H1 (cell line): ENCODE results near the gene DLK2. TPM values are rescaled to one million over a fixed set of nuclear protein-coding genes. Genes with fewer than 3 reads are reported as not detected.

Experiments used
- CTCF ChIA-PET: fragments of 300-600 bp; sonication (Branson Sonifier 250); formaldehyde crosslinking; loops from one replicate; lab custom pipeline; 2021; ENCODE audit not compliant: partially characterized antibody; lab: Charles Lee
- POLR2A ChIA-PET: fragments of 300-600 bp; sonication (Branson Sonifier 250); formaldehyde crosslinking; loops from one replicate; lab custom pipeline; 2021; ENCODE audit warnings: inconsistent platforms; ENCODE audit not compliant: partially characterized antibody; lab: Charles Lee
- DNase-seq, 2 experiments: peaks; one replicate each; pipeline versions ENCODE4 v3.0.0 to v3.0.0-alpha.2; 2010 to 2022; ENCODE audit warnings: low spot score in 2 of 2, low read depth in 1 of 2, mixed read lengths in 1 of 2
- FAIRE-seq: peaks from 2 replicates; lab custom pipeline; 2011; peaks lifted over from hg19 to GRCh38; lab: Jason Lieb, UNC
- H2AFZ ChIP-seq: 2 replicates; pipeline ENCODE4 v1.8.1; 2012; ENCODE audit warnings: low read length, inconsistent platforms
- H2AK5ac ChIP-seq: 2 replicates; pipeline ENCODE4 v1.6.1; 2013; ENCODE audit warnings: low read depth, low read length
- H2BK120ac ChIP-seq: replicated peaks from 2 replicates; pipeline ENCODE3; 2013; ENCODE audit warnings: low read depth, low read length, inconsistent platforms
- H2BK12ac ChIP-seq: 2 replicates; pipeline ENCODE4 v1.6.1; 2013; ENCODE audit warnings: low read depth, low read length
- H2BK15ac ChIP-seq: 2 replicates; pipeline ENCODE4 v1.6.1; 2013; ENCODE audit warnings: low read length
- H2BK20ac ChIP-seq: 2 replicates; pipeline ENCODE4 v1.6.1; 2013; ENCODE audit warnings: low read length
- H2BK5ac ChIP-seq: 2 replicates; pipeline ENCODE4 v1.6.1; 2013; ENCODE audit warnings: low read depth, low read length
- H3K14ac ChIP-seq: 2 replicates; pipeline ENCODE4 v1.6.1; 2013; ENCODE audit warnings: inconsistent platforms; ENCODE audit not compliant: insufficient read length
- H3K18ac ChIP-seq: 2 replicates; pipeline ENCODE4 v1.6.1; 2013; ENCODE audit warnings: low read length; ENCODE audit errors: extremely low read depth
- H3K23ac ChIP-seq: 2 replicates; pipeline ENCODE4 v1.6.1; 2013; ENCODE audit warnings: inconsistent platforms; ENCODE audit not compliant: insufficient read length
- H3K23me2 ChIP-seq: 2 replicates; pipeline ENCODE4 v1.6.1; 2013; ENCODE audit warnings: low read depth, low read length
- H3K27ac ChIP-seq: 2 replicates; pipeline ENCODE4 v1.6.1; 2011; ENCODE audit warnings: low read depth, low read length, inconsistent platforms
- H3K27me3 ChIP-seq, 4 experiments: replicated peaks in 1 of 4; 1 replicate in 1 of 4; 2 replicates in 3 of 4; pipeline versions ENCODE4 v1.6.1 to v1.8.1; 2011 to 2013; ENCODE audit warnings: low read length in 3 of 4, mild to moderate bottlenecking in 3 of 4, inconsistent platforms in 2 of 4, mixed read lengths in 2 of 4, moderate library complexity in 1 of 4; ENCODE audit not compliant: control insufficient read depth in 3 of 4, insufficient read depth in 3 of 4; ENCODE audit errors: extremely low read depth in 1 of 4
- H3K36me3 ChIP-seq, 4 experiments: 2 replicates each; pipeline versions ENCODE4 v1.6.1 to v1.8.1; 2011 to 2013; ENCODE audit warnings: mild to moderate bottlenecking in 4 of 4, low read length in 3 of 4, moderate library complexity in 2 of 4, control low read depth in 1 of 4, inconsistent platforms in 1 of 4; ENCODE audit not compliant: insufficient read depth in 4 of 4, control insufficient read depth in 2 of 4
- H3K4ac ChIP-seq: replicated peaks from 2 replicates; pipeline ENCODE3; 2013; ENCODE audit warnings: low read length, low read depth, mixed read lengths, inconsistent platforms; ENCODE audit not compliant: insufficient read length
- H3K4me1 ChIP-seq, 4 experiments: replicated peaks in 1 of 4; 1 replicate in 1 of 4; 2 replicates in 3 of 4; pipeline versions ENCODE4 v1.6.1 to v1.8.1; 2011 to 2013; ENCODE audit warnings: low read length in 3 of 4, inconsistent platforms in 2 of 4, mixed read lengths in 1 of 4; ENCODE audit not compliant: insufficient read depth in 4 of 4, control insufficient read depth in 3 of 4
- H3K4me2 ChIP-seq, 2 experiments: 2 replicates each; pipeline versions ENCODE4 v1.6.1 to v1.8.1; 2011 to 2013; ENCODE audit warnings: low read depth in 2 of 2, low read length in 2 of 2, control low read depth in 1 of 2, inconsistent platforms in 1 of 2, mild to moderate bottlenecking in 1 of 2; ENCODE audit not compliant: insufficient read depth in 1 of 2
- H3K4me3 ChIP-seq, 4 experiments: fragments of 200-600, 300-600 bp in 1 of 4; sonication (generic), shearing (Covaris generic), sonication (Bioruptor Twin) in 1 of 4; 2 replicates each; pipeline versions ENCODE4 v1.5.1 to v1.8.1; 2011 to 2016; ENCODE audit warnings: low read length in 4 of 4, low read depth in 3 of 4, control low read depth in 2 of 4, inconsistent platforms in 2 of 4, mild to moderate bottlenecking in 2 of 4, mixed read lengths in 1 of 4, moderate library complexity in 1 of 4; ENCODE audit not compliant: insufficient read depth in 2 of 4; ENCODE audit errors: extremely low read depth in 1 of 4
- H3K56ac ChIP-seq: replicated peaks from 2 replicates; pipeline ENCODE3; 2013; ENCODE audit warnings: low read depth, mild to moderate bottlenecking, mixed read lengths, low read length, inconsistent platforms; ENCODE audit not compliant: insufficient read length
- H3K79me1 ChIP-seq: 2 replicates; pipeline ENCODE4 v1.6.1; 2013; ENCODE audit warnings: low read depth, low read length, control low read depth
- H3K79me2 ChIP-seq, 2 experiments: 2 replicates each; pipeline versions ENCODE4 v1.6.1 to v1.8.1; 2012 to 2013; ENCODE audit warnings: low read length in 2 of 2, mild to moderate bottlenecking in 2 of 2, inconsistent platforms in 1 of 2; ENCODE audit not compliant: insufficient read depth in 2 of 2, control insufficient read depth in 1 of 2
- H3K9ac ChIP-seq, 4 experiments: replicated peaks in 1 of 4; 1 replicate in 1 of 4; 2 replicates in 3 of 4; pipeline versions ENCODE4 v1.6.1 to v1.8.1; 2011 to 2013; ENCODE audit warnings: low read depth in 3 of 4, low read length in 3 of 4, control low read depth in 2 of 4, mild to moderate bottlenecking in 2 of 4, moderate library complexity in 2 of 4, inconsistent platforms in 1 of 4; ENCODE audit errors: extremely low read depth in 1 of 4
- H3K9me3 ChIP-seq, 2 experiments: 2 replicates each; pipeline versions ENCODE4 v1.6.1 to v1.8.1; 2012 to 2013; ENCODE audit warnings: mild to moderate bottlenecking in 2 of 2, moderate library complexity in 2 of 2, control low read depth in 1 of 2, inconsistent platforms in 1 of 2, low read depth in 1 of 2, low read length in 1 of 2, mixed read lengths in 1 of 2; ENCODE audit not compliant: insufficient read depth in 2 of 2
- H4K20me1 ChIP-seq, 2 experiments: replicated peaks in 1 of 2; 2 replicates each; pipeline versions ENCODE3 to v1.8.1; 2011 to 2013; ENCODE audit warnings: inconsistent platforms in 2 of 2, low read length in 2 of 2, mild to moderate bottlenecking in 1 of 2; ENCODE audit not compliant: insufficient read depth in 2 of 2, control insufficient read depth in 1 of 2
- H4K5ac ChIP-seq: 2 replicates; pipeline ENCODE4 v1.6.1; 2013; ENCODE audit warnings: low read length, low read depth, mixed read lengths, inconsistent platforms; ENCODE audit not compliant: insufficient read length
- H4K8ac ChIP-seq: 2 replicates; pipeline ENCODE4 v1.8.0; 2013; ENCODE audit warnings: mild to moderate bottlenecking, moderate library complexity, low read length, inconsistent platforms; ENCODE audit not compliant: insufficient read depth; ENCODE audit errors: extremely low read depth
- H4K91ac ChIP-seq: replicated peaks from 2 replicates; pipeline ENCODE3; 2013; ENCODE audit warnings: low read length, mixed read lengths, inconsistent platforms; ENCODE audit not compliant: insufficient read length
- BACH1 ChIP-seq: IDR thresholded peaks from 2 replicates; pipeline ENCODE4 v1.6.1; 2012; ENCODE audit warnings: low read length, improper control_type of control experiment
- CBX5 ChIP-seq: fragments of 300-800, 300-1000 bp; sonication (generic); IDR thresholded peaks from 2 replicates; pipeline ENCODE4 v1.7.1; 2016; ENCODE audit warnings: antibody characterized with exemption, low read length, low read depth
- CHD1 ChIP-seq: IDR thresholded peaks from 2 replicates; pipeline ENCODE4 v1.6.1; 2012; ENCODE audit warnings: low read depth, low read length, improper control_type of control experiment
- CHD2 ChIP-seq: IDR thresholded peaks from 2 replicates; pipeline ENCODE4 v1.6.1; 2012; ENCODE audit warnings: low read length, improper control_type of control experiment
- HDAC6 ChIP-seq: IDR thresholded peaks from one replicate; pipeline ENCODE4 v1.7.1; 2012; ENCODE audit warnings: low read depth, mild to moderate bottlenecking, inconsistent platforms, low read length, moderate library complexity
- JUND ChIP-seq: IDR thresholded peaks from 2 replicates; pipeline ENCODE4 v1.6.1; 2011; ENCODE audit warnings: mild to moderate bottlenecking, improper control_type of control experiment, low read length
- KDM1A ChIP-seq: fragments of 200-600, 300-600 bp; sonication (generic); IDR thresholded peaks from 2 replicates; pipeline ENCODE4 v1.7.1; 2016; ENCODE audit warnings: mild to moderate bottlenecking, low read length, borderline replicate concordance
- KDM4A ChIP-seq: IDR thresholded peaks from one replicate; pipeline ENCODE4 v1.7.1; 2012; ENCODE audit warnings: low read depth, mild to moderate bottlenecking, moderate library complexity, low read length, inconsistent platforms; ENCODE audit not compliant: severe bottlenecking
- PHF8 ChIP-seq: fragments of 200-600 bp; sonication (generic); conservative IDR thresholded peaks from 2 replicates; pipeline ENCODE4 v1.7.1; 2012; ENCODE audit warnings: low read depth, mild to moderate bottlenecking, inconsistent platforms, low read length, moderate library complexity
- POLR2AphosphoS5 ChIP-seq: IDR thresholded peaks from 2 replicates; pipeline ENCODE4 v1.6.1; 2011; ENCODE audit warnings: low read depth, low read length
- SP1 ChIP-seq: IDR thresholded peaks from 2 replicates; pipeline ENCODE4 v1.6.1; 2011; ENCODE audit warnings: low read depth, low read length
- WGBS, 2 experiments: shearing (Covaris generic) in 1 of 2; methylation state at CpG; one replicate each; pipeline versions ENCODE4 v1.1.6 to v1.1.7; 2013 to 2015; ENCODE audit warnings: low lambda C conversion rate in 2 of 2, mixed read lengths in 2 of 2, inconsistent platforms in 1 of 2, low coverage in 1 of 2, missing lambda C conversion rate in 1 of 2; ENCODE audit not compliant: insufficient replicate concordance in 2 of 2, insufficient coverage in 1 of 2, insufficient read length in 1 of 2; ENCODE audit errors: extremely low coverage in 1 of 2, missing lambda C conversion rate in 1 of 2; 5-methylcytosine and 5-hydroxymethylcytosine counted together
- polyA plus RNA-seq, 7 experiments: library from polyadenylated mRNA; depleted of rRNA in 3 of 7; stranded (reverse) in 5 of 7; unstranded in 2 of 7; fragments of >200 nt in 5 of 7; fragments of 200-250 nt in 2 of 7; gene quantifications; 1 replicate in 5 of 7; 2 replicates in 1 of 7; 4 replicates in 1 of 7; pipeline versions ENCODE4 v1.2.1 to v1.2.3, GENCODE V29; 2011 to 2013; ENCODE audit warnings: missing spikeins in 2 of 7, mixed read lengths in 2 of 7
- total RNA-seq: library from RNA; stranded (reverse); fragmentation: NEBNext Ultra II Directional; extraction: Animal tissue kit (Norgen Biotek cat#: 25700); gene quantifications from 2 replicates; pipeline ENCODE4 v1.2.1, GENCODE V29; 2021
- TF ChIP-seq, protein P1 (sequence below): IDR thresholded peaks from 2 replicates; pipeline ENCODE4 v1.6.1; 2012; ENCODE audit warnings: low read length, inconsistent platforms
- TF ChIP-seq, protein P2 (sequence below): IDR thresholded peaks from 2 replicates; pipeline ENCODE4 v1.6.1; 2012; ENCODE audit warnings: inconsistent platforms

DLK2 gene
- total and polyA plus RNA-seq, 2 of the 8 experiments (the other 6 are each of a cell fraction or from before 2014, with no cell fraction given), result 0.37 to 0.80 TPM

DNA sequence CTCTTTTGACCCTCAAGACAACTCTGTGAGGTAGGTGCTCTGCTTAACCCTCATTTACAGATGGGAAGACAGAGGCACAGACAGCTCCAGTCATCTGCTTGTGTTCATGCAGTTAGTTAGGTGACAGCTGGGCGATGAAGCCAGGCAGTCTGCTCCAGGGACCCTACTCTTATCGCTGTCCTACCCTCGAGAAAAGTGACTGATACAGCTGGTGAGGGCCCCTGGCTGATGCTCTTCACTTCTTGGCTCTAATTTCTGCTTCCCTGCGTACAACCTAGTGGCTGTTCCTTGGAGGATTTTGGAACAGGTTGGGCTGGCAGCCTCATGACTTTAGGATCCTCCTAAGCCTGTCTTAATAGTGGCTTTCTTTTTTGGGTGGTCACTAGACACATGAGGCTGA lies 12.9 kb upstream of the DLK2 start:
- 94% methylated on average over 4 of the region's 4 CpGs; no CpG with 5 or more reads in 1 of the 2 experiments for WGBS, 2 experiments
- Histone ChIP-seq H2BK15ac (no peak overlapping the region), H3K79me2 (no peaks in the 10 kb centered on the region), H2BK20ac (no peak overlapping the region), H3K14ac (no peak overlapping the region), H3K4me2 (no peak overlapping the region), H2BK12ac (no peak overlapping the region), H4K20me1 (no peaks in the 10 kb centered on the region), H3K4ac (no peak overlapping the region), H3K36me3 (no peaks in the 10 kb centered on the region), H3K23me2 (no peaks in the 10 kb centered on the region), H2BK120ac (no peak overlapping the region), H3K79me1 (no peaks in the 10 kb centered on the region), H3K4me1 (peaks cover 0 to 8% (median 5%) of the 10 kb centered on the region in 4 experiments; a peak in 4 of 7 replicates), H4K5ac (no peak overlapping the region), H3K23ac (no peak overlapping the region), H2AFZ (0 out of 2 replicates have a peak overlapping the region, but pooled peaks have one; percentile 97), H3K27me3 (no peaks in the 10 kb centered on the region), H3K56ac (no peak overlapping the region), H3K9ac (no peak overlapping the region), H3K27ac (no peak overlapping the region), H4K91ac (no peak overlapping the region), H4K8ac (no peak overlapping the region), H3K18ac (no peak overlapping the region), H2BK5ac (no peak overlapping the region), H3K4me3 (no peak overlapping the region), H3K9me3 (no peaks in the 10 kb centered on the region), H2AK5ac (no peak overlapping the region)
- FAIRE-seq, result no peak
- ChIA-PET CTCF (interaction anchor here (1.3 to 32.9 kb wide), 3 partner anchors 11 to 32 kb away, joined by 3 to 536 read pairs (median 4); partner anchors contain the start of gene LRRC73), POLR2A (interaction anchor here (1.5 kb wide), 1 partner anchor 9 kb away, joined by 5 read pairs; the partner anchor contains the start of gene TJAP1)
- DNase-seq, result no peak
- TF ChIP-seq HDAC6 (no peak), CBX5 (no peak), CHD2 (no peak), BACH1 (no peak), KDM1A (no peak), CHD1 (no peak), POLR2AphosphoS5 (no peak), JUND (no peak), PHF8 (no peak), KDM4A (no peak), SP1 (no peak)
- TF ChIP-seq, protein P1, sequence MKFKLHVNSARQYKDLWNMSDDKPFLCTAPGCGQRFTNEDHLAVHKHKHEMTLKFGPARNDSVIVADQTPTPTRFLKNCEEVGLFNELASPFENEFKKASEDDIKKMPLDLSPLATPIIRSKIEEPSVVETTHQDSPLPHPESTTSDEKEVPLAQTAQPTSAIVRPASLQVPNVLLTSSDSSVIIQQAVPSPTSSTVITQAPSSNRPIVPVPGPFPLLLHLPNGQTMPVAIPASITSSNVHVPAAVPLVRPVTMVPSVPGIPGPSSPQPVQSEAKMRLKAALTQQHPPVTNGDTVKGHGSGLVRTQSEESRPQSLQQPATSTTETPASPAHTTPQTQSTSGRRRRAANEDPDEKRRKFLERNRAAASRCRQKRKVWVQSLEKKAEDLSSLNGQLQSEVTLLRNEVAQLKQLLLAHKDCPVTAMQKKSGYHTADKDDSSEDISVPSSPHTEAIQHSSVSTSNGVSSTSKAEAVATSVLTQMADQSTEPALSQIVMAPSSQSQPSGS, result no peak
- TF ChIP-seq, protein P2, sequence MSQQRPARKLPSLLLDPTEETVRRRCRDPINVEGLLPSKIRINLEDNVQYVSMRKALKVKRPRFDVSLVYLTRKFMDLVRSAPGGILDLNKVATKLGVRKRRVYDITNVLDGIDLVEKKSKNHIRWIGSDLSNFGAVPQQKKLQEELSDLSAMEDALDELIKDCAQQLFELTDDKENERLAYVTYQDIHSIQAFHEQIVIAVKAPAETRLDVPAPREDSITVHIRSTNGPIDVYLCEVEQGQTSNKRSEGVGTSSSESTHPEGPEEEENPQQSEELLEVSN, result no peak
